BJ (cell line): ENCODE data around the gene IPO11. TPM values are rescaled to one million over a fixed set of nuclear protein-coding genes. Genes with fewer than 3 reads are reported as not detected.

Source experiments
- CTCF ChIA-PET: fragments of 350-600 bp; formaldehyde crosslinking; extraction: SDS; loops from one replicate; lab custom pipeline; 2021; ENCODE audit warnings: antibody characterized with exemption, inconsistent platforms; lab: Yijun Ruan, JAX
- POLR2A ChIA-PET: fragments of 300-600 bp; sonication (Branson Sonifier 250); formaldehyde crosslinking; extraction: SDS; loops from one replicate; lab custom pipeline; 2021; ENCODE audit warnings: antibody characterized with exemption; lab: Charles Lee
- DNase-seq: peaks from one replicate; pipeline ENCODE4 v3.0.0-alpha.2; 2011; ENCODE audit warnings: low read depth
- H3K27me3 ChIP-seq: 2 replicates; pipeline ENCODE4 v1.6.0; 2011; ENCODE audit warnings: low read length; ENCODE audit not compliant: control insufficient read depth, insufficient read depth
- H3K36me3 ChIP-seq: 2 replicates; pipeline ENCODE4 v1.5.1; 2011; ENCODE audit warnings: low read length; ENCODE audit not compliant: control insufficient read depth, insufficient read depth
- H3K4me3 ChIP-seq: 2 replicates; pipeline ENCODE4 v1.5.1; 2011; ENCODE audit warnings: low read depth, mild to moderate bottlenecking, control low read depth, low read length
- polyA plus RNA-seq: library from polyadenylated mRNA; depleted of rRNA; stranded (reverse); fragments of >200 nt; gene quantifications from 2 replicates; pipeline ENCODE4 v1.2.3, GENCODE V29; 2011
- TF ChIP-seq, protein P1 (sequence below): IDR thresholded peaks from 2 replicates; pipeline ENCODE4 v1.5.1; 2011; ENCODE audit warnings: low read depth, mild to moderate bottlenecking, control low read depth, inconsistent platforms, low read length, moderate library complexity; ENCODE audit not compliant: insufficient read depth

IPO11 gene
- polyA plus RNA-seq, 1 experiment, result 25.7 TPM

DNA sequence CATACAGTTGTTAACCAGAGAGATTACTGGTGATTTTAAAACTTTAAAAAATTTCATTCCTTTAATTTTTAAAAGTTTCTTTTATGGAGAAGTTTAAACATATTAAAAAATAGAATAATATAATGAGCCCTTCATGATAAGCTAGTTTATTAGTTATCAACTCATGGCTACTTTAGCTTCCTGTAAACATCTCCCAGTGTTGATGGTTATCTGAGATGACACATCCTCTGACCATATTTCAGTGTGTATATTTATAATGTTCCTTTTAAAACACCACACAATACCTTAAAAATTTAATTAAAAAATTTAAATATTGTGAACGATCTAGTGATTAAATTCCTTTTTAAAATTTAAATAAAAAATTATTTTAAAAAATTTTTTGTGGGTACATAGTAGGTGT lies 74.1 kb downstream of the IPO11 start:
- POLR2A ChIA-PET, result no interaction called here
- no peak overlapping the region for H3K4me3 ChIP-seq
- DNase-seq, result no peak
- CTCF ChIA-PET, result no interaction called here
- TF ChIP-seq, protein P1, sequence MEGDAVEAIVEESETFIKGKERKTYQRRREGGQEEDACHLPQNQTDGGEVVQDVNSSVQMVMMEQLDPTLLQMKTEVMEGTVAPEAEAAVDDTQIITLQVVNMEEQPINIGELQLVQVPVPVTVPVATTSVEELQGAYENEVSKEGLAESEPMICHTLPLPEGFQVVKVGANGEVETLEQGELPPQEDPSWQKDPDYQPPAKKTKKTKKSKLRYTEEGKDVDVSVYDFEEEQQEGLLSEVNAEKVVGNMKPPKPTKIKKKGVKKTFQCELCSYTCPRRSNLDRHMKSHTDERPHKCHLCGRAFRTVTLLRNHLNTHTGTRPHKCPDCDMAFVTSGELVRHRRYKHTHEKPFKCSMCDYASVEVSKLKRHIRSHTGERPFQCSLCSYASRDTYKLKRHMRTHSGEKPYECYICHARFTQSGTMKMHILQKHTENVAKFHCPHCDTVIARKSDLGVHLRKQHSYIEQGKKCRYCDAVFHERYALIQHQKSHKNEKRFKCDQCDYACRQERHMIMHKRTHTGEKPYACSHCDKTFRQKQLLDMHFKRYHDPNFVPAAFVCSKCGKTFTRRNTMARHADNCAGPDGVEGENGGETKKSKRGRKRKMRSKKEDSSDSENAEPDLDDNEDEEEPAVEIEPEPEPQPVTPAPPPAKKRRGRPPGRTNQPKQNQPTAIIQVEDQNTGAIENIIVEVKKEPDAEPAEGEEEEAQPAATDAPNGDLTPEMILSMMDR, result no peak
- H3K36me3 ChIP-seq, result peaks cover 1% of the 10 kb centered on the region
- no peaks in the 10 kb centered on the region for H3K27me3 ChIP-seq

DNA sequence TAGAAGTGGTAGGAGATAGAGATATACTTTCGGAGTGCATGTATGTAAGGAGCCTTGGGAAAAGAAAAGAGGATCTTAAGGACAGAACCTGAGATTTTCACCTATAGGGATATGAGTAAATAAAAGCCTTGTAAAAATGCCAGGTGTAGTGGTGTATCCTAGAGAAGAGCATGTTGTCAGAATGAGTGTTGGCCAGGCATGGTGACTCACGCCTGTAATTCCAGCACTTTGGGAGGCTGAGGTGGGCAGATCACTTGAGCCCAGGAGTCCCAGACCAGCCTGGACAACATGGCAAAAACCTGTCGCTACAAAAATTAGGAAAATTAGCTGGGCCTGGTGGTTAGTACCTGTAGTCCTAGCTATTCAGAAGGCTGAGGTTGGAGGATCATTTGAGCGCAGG lies 76.0 kb downstream of the IPO11 start:
- H3K36me3 ChIP-seq, result peaks cover 1% of the 10 kb centered on the region
- TF ChIP-seq, protein P1, result no peak
- POLR2A ChIA-PET, result no interaction called here
- CTCF ChIA-PET, result no interaction called here
- H3K4me3 ChIP-seq, result no peak overlapping the region
- DNase-seq, result no peak
- no peaks in the 10 kb centered on the region for H3K27me3 ChIP-seq

DNA sequence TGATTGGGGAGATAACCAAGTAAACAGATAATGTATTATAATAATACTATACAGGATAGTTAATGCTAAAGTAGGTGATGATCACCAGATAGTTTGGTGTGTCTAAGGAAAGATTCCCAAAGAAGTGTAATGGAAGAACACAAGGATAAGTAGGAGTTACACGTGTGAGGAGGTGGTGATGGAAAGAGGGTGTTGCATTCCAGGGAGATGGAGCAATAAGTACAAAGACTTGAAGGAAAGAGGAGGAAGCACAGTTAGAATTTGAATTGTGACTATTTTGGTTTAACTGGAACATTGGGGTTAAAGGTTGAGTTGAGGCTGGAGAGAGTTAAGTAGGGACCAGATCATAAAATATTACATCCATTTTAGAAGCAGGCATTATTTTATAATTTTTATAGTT lies 76.9 kb downstream of the IPO11 start:
- Histone ChIP-seq H3K36me3 (peaks cover 1% of the 10 kb centered on the region), H3K27me3 (no peaks in the 10 kb centered on the region), H3K4me3 (no peak overlapping the region)
- DNase-seq, result no peak
- POLR2A ChIA-PET, result no interaction called here
- TF ChIP-seq, protein P1, result no peak
- CTCF ChIA-PET, result no interaction called here

DNA sequence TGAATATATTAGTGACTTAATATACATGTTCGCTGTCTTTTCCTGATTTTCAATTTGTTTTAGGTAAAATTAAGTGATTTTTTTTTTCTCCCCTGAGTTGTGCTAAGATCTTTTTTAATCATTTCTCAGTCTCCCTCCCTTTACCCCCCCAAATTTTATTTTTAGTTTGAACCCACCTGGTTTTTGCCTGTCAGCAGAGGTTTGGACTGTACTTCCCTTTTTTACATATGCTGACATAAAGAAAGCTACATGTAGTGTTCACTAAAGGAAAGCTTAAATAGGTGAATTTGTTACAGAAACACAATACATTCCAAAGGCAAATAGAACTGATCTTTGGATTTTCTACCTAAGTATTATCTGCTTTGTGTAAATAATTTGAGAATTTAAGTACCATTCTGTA lies 82.2 kb downstream of the IPO11 start:
- no peak for DNase-seq
- TF ChIP-seq, protein P1, result no peak
- Histone ChIP-seq H3K4me3 (no peak overlapping the region), H3K36me3 (peaks cover 1% of the 10 kb centered on the region; the same call in 1 of the 2 replicates), H3K27me3 (no peaks in the 10 kb centered on the region)
- POLR2A ChIA-PET, result no interaction called here
- CTCF ChIA-PET, result interaction anchor here (1.6 kb wide), 1 partner anchor 89 kb away, joined by 3 read pairs; no protein-coding TSS in a partner anchor

DNA sequence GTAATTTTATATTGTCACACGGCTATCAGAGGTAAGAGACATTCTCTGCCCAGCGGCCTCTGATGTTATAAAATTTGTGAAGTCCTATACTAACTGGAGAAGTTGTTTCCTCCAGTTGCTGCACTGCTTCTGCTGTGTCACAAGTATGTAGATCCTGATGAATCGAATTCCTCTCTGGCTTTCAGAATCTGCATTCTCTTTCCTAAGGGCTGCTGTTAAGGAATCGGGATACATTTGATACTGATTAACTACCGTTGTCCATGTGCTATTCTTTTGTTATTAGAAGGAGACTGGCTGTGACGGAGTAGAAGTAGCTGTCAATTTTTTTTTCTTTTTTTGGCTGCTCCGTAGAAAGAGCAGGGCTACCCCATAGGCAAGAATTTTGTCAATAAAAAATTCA lies 84.3 kb downstream of the IPO11 start:
- CTCF ChIA-PET, result no interaction called here
- Histone ChIP-seq H3K27me3 (no peaks in the 10 kb centered on the region), H3K36me3 (no peaks in the 10 kb centered on the region), H3K4me3 (no peak overlapping the region)
- DNase-seq, result no peak
- POLR2A ChIA-PET, result no interaction called here
- TF ChIP-seq, protein P1, result no peak
